Keratinocyte (primary cell): ENCODE results near the gene FBN1.

ENCODE experiments used
- EZH2 ChIP-seq: IDR thresholded peaks from one replicate; pipeline ENCODE4 v1.6.1; 2012; ENCODE audit warnings: inconsistent platforms, mild to moderate bottlenecking, low read length, moderate library complexity
- TF ChIP-seq, protein P1 (sequence below), 3 experiments: IDR thresholded peaks in 1 of 3; conservative IDR thresholded peaks in 1 of 3; optimal IDR thresholded peaks in 1 of 3; 2 replicates in 2 of 3; 3 replicates in 1 of 3; pipeline versions ENCODE3 to v1.5.1; 2011; ENCODE audit warnings: low read length in 3 of 3, mild to moderate bottlenecking in 3 of 3, moderate library complexity in 2 of 3, control low read depth in 1 of 3, inconsistent platforms in 1 of 3; ENCODE audit not compliant: insufficient read depth in 2 of 3; ENCODE audit errors: extremely low read depth in 1 of 3

DNA sequence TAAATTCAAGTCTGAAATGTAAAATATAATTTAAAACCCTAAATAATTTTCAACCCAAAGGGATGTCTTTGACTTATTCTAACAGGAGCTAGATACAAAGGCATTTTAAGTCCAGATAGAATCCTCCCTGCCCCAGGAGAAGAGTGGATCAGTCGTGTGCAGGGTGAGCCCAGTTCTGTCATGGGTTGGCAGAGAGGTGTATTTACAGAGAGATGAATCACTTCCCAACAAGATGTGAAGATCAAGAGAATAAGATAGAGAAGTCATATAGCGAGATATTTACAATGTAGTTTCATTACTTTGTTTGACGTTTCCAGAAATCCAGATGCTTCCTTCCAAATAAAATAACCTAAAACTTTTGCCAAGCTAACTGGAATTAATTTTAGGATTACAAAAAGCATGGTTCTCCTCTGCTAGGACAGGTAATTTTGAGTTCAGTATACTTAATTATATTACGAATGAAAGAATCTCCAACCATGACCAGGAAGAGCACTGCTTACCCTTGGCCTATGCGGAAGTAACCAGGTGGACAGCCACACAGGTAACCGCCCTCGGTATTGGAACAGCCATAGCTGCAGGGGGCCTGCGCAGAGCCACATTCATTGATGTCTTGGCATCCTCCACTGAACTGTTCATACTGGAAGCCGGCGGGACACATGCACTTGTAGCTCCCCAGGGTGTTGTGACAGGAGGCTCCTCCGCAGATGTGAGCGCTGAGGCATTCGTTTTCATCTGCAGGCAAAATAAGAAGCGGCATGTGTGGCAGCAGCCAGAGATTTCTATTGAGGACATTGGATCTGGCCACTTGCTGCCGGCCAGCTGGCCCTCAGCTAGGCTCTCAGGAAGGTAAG, 230.2 kb downstream of the FBN1 start:
- TF ChIP-seq, protein P1, sequence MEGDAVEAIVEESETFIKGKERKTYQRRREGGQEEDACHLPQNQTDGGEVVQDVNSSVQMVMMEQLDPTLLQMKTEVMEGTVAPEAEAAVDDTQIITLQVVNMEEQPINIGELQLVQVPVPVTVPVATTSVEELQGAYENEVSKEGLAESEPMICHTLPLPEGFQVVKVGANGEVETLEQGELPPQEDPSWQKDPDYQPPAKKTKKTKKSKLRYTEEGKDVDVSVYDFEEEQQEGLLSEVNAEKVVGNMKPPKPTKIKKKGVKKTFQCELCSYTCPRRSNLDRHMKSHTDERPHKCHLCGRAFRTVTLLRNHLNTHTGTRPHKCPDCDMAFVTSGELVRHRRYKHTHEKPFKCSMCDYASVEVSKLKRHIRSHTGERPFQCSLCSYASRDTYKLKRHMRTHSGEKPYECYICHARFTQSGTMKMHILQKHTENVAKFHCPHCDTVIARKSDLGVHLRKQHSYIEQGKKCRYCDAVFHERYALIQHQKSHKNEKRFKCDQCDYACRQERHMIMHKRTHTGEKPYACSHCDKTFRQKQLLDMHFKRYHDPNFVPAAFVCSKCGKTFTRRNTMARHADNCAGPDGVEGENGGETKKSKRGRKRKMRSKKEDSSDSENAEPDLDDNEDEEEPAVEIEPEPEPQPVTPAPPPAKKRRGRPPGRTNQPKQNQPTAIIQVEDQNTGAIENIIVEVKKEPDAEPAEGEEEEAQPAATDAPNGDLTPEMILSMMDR (optimal IDR thresholded peaks at IDR 0.05 in 1 of 3, IDR thresholded peaks at IDR 0.05 in 1 of 3, conservative IDR thresholded peaks at IDR 0.05 in 1 of 3; ENCODE audit: extremely low read depth in 1 of 3, insufficient read depth in 2 of 3, low read length in 3 of 3) = no peak
- TF ChIP-seq EZH2 = no peak
